Activated naive CD8-positive, alpha-beta T cell treated with anti-CD3 and anti-CD28 coated beads, Interleukin-2, amount 50 U/mL, for 16 hours (primary cell): ENCODE results near the gene FAM20C.

Source experiments
- DNase-seq: peaks from one replicate; pipeline ENCODE4 v3.0.0-alpha.2; 2020; ENCODE audit warnings: low read depth, low spot score

The FAM20C gene

GRCh38 chr7:270351-270983, 78.1 kb downstream of the FAM20C start:
- no peak for DNase-seq

GRCh38 chr7:271266-272107, 79.1 kb downstream of the FAM20C start:
- no peak for DNase-seq

GRCh38 chr7:272108-272615, 79.8 kb downstream of the FAM20C start:
- DNase-seq: no peak

- no peak for DNase-seq
Measured at GRCh38 chr7:272631-273030, 80.3 kb downstream of the FAM20C start.

GRCh38 chr7:273327-273726, 81.0 kb downstream of the FAM20C start:
- no peak for DNase-seq

- DNase-seq: no peak
Measured at GRCh38 chr7:274266-274665, 81.9 kb downstream of the FAM20C start.

GRCh38 chr7:276230-276835, 84.0 kb downstream of the FAM20C start:
- no peak for DNase-seq

- no peak for DNase-seq
Measured at GRCh38 chr7:277228-277627, 84.9 kb downstream of the FAM20C start.

GRCh38 chr7:278081-278480, 85.7 kb downstream of the FAM20C start:
- no peak for DNase-seq

GRCh38 chr7:279821-280220, 87.5 kb downstream of the FAM20C start:
- no peak for DNase-seq

GRCh38 chr7:280461-280860, 88.1 kb downstream of the FAM20C start:
- no peak for DNase-seq

GRCh38 chr7:281637-282036, 89.3 kb downstream of the FAM20C start:
- DNase-seq: no peak

GRCh38 chr7:282621-283020, 90.2 kb downstream of the FAM20C start:
- DNase-seq: no peak

GRCh38 chr7:284762-285722, 92.7 kb downstream of the FAM20C start:
- DNase-seq: no peak

- no peak for DNase-seq
Measured at GRCh38 chr7:285731-286130, 93.4 kb downstream of the FAM20C start.

GRCh38 chr7:286266-286665, 93.9 kb downstream of the FAM20C start:
- no peak for DNase-seq

- DNase-seq: no peak
Measured at GRCh38 chr7:288671-289101, 96.3 kb downstream of the FAM20C start.

GRCh38 chr7:289209-289755, 96.9 kb downstream of the FAM20C start:
- no peak for DNase-seq

GRCh38 chr7:289756-290553, 97.6 kb downstream of the FAM20C start, which contains the start of gene FOXL3:
TSS of gene FOXL3 (plus strand) at chr7:290170. CDS start at chr7:290170, 0 bp downstream.
- DNase-seq: no peak
